Fibroblast of peridontal ligament (primary cell): ENCODE measurements around the gene FGD4.

Experiments used
- DNase-seq: peaks from one replicate; pipeline ENCODE4 v3.0.0-alpha.2; 2010; ENCODE audit errors: extremely low read depth

The FGD4 gene

GRCh38 chr12:32402946-32403345 lies 3.6 kb downstream of the FGD4 start:
- no peak for DNase-seq

DNA sequence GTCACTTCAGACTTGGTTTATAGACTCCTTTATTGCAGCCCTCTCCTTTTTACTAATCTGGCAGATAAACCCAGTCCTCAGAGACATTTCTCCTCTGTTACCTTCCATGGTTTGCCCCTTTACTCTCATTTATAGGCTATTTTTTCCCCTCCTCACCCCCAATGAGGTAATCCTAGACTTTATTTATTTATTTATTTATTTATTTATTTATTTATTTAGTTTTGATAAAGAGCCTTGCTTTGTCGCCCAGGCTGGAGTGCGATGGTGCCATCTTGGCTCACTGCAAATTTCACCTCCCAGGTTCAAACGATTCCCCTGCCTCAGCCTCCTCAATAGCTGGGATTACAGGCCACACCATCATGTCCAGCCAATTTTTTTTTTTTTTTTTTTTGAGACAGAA lies 8.4 kb downstream of the FGD4 start:
- no peak for DNase-seq

DNA sequence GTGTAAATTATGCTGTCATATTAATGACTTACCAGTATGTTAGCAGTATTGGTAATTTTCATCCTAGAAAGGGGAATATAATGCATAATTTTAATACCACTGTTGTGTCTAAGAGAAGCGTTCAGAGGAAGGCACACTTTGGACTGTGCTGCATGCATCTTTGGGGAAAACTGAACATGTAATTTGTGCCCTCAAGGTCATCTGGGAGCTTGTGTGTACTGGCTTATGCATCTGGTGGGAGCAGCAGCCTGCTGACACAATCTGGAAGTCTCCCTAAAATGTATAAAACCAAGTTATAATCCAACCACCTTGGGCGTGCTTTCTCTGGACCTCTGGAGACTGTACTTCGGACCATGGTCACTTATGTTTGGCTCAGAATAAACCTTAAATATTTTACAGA lies 14.1 kb downstream of the FGD4 start:
- DNase-seq: no peak

GRCh38 chr12:32418221-32418620 lies 18.9 kb downstream of the FGD4 start:
- no peak for DNase-seq

DNA sequence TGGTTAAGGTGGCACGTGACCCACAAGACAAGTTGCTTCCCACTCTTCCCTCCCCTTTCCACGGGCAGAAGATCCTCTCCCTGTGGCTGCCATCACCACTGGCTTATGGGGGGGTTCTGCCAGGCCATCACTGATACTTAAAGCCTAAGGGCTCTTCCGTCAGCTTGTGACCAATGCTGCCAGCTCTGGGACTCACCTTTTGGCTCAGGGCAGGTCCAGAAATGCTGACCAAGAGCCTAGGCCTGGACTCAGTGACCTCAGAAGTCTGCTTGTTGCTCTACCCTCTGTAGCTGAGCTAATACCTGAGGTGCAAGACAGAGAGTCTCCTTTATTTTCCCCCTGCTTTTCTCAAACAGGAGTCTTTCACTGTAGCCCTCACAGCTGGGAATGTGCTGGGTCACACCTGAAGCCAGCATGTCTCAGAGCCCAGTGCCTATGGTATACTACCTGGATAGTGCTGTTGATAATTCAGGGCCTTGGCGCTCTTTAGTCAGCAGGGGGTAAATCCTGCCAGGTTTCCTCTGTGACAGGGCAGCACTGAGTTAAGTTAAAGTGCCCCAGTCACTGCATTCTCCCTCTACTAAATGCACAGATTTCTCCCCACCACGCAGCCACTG lies 19.7 kb downstream of the FGD4 start:
- DNase-seq: no peak

- DNase-seq: no peak
These were observed 20.2 kb downstream of the FGD4 start for GRCh38 chr12:32419520-32419960.

DNA sequence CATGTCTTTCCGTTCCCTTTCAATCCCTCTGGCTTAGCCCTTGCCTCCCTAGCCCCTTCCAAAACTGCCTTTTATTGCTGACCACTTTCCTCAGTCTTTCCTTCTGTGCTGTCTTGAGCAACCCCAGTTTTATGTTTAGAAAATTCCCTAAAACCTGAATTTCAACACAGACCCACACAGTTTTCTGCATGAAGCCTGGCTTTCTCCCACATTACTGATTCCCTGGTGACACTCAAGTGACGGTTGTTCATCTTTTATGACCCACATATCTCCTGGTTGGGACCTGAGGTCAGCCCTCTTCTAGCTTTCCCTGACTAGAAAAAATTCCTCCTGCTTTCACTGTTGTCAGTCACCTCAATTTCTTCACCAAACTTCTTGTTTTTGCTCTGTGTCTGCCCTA lies 21.0 kb downstream of the FGD4 start:
- DNase-seq: no peak

DNA sequence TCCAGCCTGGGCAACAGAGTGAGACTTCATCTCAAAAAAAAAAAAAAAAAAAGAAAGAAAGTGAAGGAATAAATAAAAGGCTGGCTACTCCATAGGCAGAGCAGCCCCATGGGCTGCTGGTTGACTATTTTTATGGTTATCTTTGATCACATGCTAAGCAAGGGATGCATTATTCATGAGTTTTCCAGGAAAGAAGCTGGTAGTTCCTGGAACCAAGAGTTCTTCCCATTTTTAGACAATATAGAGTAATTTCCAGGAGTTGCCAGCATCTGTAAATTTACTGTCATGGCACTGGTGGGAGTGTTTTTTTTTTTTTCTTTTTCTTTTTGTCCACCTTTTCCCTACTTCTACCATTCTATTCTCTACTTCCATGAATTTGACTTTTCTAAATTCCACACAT lies 24.2 kb downstream of the FGD4 start:
- no peak for DNase-seq

GRCh38 chr12:32431025-32431424 lies 31.7 kb downstream of the FGD4 start:
- DNase-seq: no peak

DNA sequence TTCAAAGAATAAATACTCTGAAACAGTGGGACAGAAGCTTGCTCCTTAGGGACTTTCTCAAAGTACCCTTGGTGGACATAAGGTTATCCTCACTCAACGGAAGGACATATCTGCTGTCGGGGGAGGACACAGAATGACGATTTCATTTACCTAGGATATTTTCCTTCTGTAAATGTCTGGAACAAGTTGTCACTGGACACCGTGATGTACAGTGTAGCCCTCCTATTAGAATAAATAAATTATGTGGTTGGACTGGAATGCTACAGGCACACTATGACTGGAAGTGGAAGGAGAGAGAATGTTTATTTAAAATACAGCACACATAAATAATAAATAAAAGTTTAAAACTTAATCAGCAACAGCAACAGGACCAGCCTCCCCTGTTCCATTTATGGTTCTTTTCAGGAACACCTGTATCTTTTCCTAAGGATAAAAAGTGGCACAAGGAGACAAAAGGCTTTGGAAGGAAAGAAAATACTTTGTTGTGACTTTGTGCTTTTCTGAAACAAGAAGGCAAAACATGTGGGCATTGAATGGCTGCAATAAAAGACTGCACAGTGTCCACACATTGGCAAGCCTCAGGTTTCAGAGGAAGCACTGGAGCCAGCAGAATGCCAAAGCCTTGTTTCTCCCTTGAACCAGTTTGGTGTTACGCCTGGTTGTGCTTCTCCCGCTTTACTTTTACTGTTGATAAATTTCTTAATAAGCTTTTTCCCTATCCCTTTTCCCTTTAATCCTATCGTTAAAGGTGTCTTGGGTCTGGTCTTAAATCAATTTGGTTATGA lies 36.8 kb downstream of the FGD4 start:
- DNase-seq: no peak

DNA sequence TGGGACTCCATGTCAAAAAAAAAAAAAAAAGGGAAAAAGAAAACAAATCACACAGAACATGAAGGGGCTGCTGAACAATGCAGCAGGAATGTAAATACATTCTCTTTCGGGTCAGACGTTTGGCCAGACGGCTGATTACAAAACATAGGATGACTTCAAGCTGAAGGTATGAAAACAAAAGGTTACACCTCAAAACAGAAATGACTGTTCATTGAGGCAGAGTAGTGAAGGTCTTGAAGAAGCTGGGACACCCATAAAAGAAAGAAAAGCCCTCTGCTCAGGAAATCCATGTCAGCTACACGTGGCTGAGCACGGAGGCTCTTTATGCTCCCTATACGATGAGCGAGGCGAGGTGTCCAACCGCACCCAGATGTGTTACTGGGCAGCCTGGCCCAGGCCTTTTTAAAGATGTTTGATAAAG lies 37.7 kb downstream of the FGD4 start:
- DNase-seq: peak; percentile 27

GRCh38 chr12:32440120-32440865 lies 40.9 kb downstream of the FGD4 start:
- no peak for DNase-seq

DNA sequence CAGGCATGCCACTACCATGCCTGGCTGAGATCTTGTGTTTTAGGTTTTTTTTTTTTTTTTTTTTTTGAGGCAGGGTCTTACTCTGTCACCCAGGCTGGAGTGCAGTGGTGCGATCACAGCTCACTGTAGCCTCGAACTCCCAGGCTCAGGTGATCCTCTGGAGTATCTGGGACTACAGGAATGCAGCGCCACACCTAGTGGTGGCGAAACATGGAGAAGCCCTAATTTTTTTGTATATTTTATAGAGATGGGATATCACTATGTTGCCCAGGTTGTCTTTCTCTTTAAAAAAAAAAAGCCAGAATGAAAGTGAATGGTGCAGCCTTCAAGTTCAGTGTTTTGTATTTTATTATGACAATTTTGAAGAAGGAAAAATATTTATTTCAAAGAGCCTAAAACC lies 44.1 kb downstream of the FGD4 start:
- no peak for DNase-seq

- no peak for DNase-seq
These were observed 45.5 kb downstream of the FGD4 start for GRCh38 chr12:32444895-32445294.

- DNase-seq: no peak
These were observed 46.0 kb downstream of the FGD4 start for GRCh38 chr12:32445356-32445755.

- no peak for DNase-seq
These were observed 47.2 kb downstream of the FGD4 start for GRCh38 chr12:32446316-32447119.

- no peak for DNase-seq
These were observed 49.2 kb downstream of the FGD4 start for GRCh38 chr12:32448586-32448985.

DNA sequence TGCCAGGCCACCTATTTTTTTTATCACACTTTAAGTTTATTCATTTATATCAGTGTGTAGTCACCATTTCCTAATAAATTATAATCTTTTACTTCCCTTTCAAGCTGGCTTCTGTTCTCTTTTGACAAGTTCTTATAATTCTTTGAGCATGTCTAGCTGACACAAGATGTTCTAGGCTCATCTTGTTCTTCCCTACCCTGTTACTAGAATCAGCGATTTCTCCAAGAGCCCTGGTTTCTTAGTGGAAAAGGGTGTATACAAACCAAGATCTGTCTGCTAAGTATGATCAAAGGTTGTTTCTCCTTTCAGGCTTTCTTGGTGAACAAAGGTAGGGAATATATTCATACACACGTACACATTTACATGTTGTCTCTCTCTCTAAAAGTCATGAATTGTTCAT lies 51.0 kb downstream of the FGD4 start:
- no peak for DNase-seq

GRCh38 chr12:32450768-32451167 lies 51.4 kb downstream of the FGD4 start:
- DNase-seq: no peak

DNA sequence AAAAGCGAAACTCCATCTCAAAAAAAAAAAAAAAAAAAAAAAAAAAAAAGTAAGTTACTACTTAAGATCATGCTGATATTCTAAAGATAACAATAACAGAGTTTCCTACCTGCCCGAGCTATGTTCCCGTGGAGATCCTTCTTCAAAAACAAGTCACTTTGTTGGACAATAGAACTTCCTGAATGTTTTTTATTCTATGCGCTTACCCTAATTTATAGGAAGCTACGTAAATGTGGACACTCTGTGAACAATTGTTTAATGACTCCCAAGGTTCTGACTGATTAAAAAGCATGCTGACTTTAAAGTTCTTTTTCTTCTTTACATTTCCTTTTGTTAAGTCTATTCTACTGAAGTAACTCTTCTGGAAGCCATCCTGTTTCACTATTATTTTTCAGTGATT lies 52.5 kb downstream of the FGD4 start:
- DNase-seq: no peak

- no peak for DNase-seq
These were observed 54.7 kb downstream of the FGD4 start for GRCh38 chr12:32454075-32454474.

DNA sequence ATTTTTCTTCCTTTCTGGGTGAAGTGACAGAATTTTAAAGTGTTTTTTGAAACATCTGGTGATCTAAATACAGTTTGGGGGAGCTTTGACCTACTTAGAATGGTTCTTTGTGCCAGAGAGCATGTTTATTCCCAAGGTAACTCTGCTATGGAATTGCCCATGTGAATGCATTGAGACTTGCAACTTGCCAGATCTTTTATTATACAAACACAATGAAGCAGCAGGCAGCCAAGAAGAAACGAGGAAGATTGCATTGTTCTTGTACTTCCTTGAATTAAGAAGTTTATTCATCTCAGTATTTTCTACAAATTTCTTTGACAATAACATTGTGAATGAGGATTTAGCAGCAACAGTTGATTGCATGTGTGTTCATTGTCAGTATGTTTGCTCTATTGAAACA lies 55.5 kb downstream of the FGD4 start:
- DNase-seq: no peak
